GM18519 (cell line): ENCODE measurements around the gene CPLANE2.
"Not testable (repeated sequence)": the region's sequence is repeated elsewhere in the genome, so short reads cannot be mapped to it uniquely, and the experiment has no call there.

Experiments
- ATAC-seq: cut with Tn5 transposase; IDR thresholded peaks from one replicate; pipeline ENCODE4 v1.9.1; 2021; ENCODE audit warnings: mild to moderate bottlenecking, moderate library complexity; ENCODE audit not compliant: unreplicated experiment, low FRiP score

CPLANE2 gene

DNA sequence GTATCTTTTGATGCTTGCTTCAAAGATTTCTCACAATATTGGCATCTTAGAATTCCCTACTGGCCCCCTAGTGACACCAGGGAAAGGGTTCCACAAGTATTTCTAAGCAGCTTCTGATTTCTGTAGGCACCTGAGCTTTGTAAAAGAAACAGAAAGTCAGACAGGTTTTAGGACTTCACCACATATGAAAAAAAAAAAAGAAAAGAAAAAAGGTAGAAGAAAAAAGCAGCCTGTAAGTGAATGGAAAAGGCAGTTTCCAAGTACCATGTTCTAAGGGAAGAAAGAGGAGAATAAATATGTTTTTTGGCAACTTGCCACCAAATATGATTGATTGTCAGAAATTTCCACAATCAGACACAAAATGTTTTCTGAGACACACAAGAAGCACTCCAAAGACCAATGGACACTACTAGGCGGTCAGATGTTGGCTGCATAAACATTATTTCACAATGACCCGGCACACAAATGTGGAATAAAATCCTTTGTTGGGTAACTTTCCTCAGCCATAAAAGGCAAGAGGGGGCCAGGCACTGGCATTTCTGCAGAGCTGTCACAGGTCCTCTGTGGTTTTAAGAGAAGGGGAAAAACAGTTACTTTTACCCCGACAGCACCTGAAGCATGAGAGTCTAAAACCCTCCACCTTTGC, 12.7 kb upstream of the CPLANE2 start:
- ATAC-seq: no peak

DNA sequence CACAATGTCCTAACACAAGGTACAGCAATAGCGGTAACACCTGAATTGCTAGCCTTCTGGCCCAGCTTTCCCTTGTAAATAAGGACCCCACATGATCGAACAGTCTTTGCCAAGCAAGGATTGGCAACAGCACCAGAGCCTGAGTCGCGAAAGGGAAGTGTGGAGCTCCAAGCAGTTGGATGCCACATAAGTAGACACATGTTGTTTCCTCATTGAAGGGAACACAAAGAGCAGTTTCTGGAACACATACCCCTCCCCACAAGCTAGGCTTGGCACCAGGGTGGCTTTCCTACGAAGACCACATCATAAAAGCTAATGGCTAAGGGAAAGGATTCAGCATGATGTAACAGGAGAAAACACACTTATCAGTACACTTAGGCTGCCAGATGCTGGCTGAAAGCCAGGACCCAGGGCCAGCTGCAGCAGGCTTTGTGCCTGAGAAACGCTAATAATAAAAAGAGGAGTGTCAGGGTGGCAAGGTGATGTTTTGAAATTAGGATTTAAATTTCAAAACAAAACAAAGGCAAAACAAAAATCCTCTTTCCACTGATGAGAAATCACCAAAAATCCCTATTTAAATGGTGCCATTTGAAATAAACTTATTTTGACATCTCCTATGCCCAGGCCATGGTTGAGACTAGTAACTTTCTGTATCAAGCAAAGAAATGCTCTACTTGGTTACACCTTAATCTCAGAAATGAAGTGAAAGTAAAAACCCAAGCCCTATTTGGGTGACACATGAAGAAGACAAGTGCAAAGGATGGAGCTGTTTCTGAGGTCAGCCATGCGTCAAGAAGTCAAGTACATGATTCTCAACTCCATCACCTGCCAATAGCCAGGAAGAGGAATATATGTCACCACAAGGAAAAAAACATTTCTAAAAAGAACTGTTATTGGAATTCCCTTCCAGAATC, 11.9 kb upstream of the CPLANE2 start:
- no peak for ATAC-seq

DNA sequence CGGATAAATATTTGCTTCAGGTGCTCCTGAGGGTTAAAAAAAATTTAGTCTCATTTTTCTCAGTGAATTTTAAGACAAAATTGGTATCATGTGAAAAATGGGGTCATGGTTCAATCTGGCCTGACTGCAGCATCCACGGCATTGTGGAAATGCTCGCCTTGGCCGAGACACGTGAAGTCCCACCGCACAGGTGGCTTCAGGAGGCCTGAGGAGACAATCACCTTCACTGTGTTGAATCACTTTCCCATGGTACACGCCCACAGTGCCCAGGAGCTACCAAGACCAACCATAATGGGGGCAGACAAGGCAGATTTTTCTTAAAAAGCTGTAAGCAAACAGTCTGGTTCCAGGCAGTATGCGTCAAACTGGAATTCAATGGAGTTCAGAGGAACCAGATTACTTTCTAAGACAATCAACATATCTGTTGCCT, 11.0 kb upstream of the CPLANE2 start:
- ATAC-seq: no peak

DNA sequence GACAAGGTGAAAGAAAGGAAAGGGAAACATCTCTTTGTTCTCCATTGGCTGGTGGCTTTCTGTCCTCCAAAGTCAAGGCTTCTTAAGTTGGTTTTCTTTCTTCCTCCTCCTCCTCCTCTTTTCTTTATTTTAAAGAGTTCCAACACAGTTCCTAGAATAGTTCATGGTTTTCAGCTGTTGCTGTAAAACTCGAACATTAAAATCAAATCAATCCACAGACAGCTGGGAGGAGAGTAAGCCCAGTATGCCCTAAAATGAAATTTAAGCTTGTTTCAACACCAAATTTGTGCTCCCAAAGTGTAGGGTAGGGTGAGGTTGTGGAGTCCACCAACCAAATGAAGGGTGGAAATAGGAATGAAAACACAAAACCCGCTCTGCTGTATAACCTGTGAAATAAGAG, 10.5 kb upstream of the CPLANE2 start:
- no peak for ATAC-seq

DNA sequence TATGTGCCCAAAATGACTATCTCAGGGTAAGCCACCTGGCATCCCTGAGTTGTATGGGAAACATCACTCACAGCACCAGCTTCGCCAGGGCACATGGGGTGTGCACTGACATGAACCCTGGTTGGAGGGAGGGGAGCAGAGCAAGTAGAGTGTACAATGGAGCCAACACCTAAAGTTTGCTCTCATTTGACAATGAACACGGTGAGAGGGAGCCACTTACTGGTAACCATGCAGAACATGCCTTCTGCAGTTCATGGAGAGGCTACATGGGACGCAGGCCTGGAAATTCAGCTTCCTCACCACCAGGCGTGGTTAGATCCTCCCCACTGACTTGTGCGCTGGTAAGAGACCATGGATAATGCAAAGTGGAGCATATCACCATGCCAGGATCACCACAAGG, 10.0 kb upstream of the CPLANE2 start:
- ATAC-seq: no peak

DNA sequence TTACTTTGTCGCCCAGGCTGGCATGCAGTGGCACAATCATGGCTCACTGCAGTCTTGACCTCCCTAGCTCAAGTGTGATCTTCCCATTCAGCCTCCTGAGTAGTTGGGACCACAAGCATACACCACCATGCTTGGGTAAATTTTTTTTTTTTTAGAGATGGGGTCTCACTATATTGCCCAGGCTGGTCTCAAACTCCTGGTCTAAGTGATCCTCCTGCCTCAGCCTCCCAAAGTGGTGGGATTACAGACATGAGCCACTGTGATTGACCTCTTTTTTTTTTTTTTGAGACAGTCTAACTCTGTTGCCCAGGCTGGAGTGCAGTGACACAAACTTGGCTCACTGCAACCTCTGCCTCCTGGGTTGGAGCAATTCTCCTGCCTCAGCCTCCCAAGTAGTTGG, 9.3 kb upstream of the CPLANE2 start:
- ATAC-seq: not testable (repeated sequence)

DNA sequence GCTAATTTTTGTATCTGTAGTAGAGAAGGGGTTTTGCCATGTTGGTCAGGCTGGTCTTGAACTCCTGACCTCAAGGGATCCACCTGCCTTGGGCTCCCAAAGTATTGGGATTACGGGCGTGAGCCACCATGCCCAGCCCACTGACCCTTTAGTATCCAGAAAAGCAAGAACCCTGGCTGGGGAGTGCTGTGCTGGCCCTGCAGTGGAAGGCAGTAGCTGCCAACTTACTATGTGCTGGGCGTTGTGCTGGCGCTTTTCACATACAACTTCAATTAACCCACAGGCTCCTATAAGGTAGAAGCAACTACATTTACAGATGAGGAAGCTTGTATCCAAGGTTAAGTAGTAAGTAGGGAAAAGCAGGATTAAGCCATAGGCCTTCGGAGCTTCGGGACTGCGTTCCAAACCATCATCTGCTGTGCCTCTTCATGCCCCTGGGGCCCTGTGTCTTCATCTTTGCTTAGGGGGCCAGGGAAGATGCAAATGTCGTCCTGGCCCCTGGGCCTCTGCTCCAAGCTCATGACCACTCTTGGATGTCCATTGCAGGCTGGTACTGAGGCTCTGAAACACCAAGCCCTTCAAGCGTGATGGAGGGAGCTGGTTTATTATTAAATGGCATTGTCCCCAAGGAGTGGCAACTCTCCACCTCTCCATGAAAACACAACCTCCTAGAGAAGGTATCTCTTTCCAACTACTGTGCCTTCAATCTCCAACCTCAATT, 8.7 kb upstream of the CPLANE2 start:
- no peak for ATAC-seq

DNA sequence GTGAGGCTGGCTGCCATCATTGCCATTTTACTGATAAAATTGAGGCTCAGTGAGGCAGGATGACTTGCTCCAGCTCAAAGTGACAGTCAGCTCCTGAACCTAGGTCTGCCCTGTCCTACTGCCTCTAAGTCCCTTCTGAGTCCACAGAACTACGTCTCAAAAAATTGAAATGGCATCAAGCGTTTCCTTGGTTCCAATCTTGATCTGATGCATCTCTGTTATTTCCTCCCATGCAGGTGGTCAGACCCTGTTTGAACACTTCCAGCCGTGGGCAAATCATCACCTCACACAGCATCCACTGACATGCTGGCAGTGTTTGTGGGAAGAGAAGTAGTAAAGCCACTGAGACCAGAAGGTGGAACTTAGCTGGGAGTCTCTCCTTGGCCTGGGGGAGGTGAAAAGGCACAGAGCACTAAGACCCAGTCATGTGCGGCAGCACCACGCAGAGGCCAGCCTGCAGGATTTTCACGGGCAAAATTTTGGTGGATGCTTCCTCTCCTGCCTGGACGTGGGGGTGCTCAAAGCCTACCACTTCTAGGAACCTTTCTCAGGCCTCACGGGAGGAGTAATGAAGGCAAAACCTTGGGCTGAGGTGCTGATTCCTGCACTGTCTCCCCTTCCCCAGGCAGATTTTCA, 7.8 kb upstream of the CPLANE2 start:
- ATAC-seq: no peak

DNA sequence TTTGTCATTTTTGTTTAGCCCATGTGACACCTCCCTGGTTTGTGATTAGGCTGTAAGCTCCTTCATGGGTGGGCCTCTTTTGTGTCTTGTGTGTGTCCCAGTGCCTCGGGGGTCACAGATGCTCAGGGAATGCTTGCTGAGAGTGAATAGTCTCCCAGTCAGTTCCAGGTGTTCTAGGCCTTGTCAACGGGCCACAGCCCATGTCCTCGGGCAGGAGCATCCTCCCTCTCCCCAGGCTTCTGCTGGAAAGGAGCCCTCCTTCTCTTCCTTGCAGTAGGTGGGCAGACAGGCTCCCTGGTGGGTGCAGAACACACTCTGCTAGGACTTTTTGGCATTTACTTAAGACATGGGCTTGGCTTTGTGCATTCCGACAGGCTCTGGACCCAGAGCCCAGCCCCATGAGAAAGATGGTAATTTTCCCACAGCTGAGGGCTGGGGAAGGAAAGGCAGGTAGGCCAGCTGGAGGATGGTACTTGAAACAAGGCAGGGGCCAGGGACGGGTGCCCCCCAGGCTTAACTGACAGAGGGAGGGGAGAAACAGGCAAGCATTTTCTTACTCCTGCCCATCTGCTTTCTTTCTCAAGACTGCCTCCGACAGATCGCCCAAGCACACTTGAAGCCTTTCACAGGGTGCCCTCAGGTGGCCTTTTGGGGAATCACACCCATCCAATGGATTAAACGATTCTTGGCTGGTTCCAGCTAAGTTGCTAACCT, 7.1 kb upstream of the CPLANE2 start:
- ATAC-seq: no peak

DNA sequence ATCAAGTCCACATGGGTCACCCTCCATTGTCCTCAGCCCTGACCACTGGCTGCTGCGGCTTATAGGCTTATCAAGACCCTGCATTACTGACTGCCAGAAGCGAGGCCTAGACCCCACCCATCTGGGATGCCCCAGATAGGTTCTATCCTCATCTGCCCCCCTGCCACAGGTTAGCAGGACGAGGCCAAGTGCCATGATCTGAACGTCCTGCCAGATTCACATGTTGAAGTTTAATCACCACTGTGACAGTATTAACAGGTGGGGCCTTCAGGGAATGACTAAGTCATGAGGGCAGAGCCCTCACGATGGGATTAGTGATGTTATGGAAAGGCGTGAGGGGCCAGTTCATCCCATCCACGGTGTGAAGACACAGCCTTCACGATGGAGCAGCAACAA, 6.2 kb upstream of the CPLANE2 start:
- no peak for ATAC-seq

DNA sequence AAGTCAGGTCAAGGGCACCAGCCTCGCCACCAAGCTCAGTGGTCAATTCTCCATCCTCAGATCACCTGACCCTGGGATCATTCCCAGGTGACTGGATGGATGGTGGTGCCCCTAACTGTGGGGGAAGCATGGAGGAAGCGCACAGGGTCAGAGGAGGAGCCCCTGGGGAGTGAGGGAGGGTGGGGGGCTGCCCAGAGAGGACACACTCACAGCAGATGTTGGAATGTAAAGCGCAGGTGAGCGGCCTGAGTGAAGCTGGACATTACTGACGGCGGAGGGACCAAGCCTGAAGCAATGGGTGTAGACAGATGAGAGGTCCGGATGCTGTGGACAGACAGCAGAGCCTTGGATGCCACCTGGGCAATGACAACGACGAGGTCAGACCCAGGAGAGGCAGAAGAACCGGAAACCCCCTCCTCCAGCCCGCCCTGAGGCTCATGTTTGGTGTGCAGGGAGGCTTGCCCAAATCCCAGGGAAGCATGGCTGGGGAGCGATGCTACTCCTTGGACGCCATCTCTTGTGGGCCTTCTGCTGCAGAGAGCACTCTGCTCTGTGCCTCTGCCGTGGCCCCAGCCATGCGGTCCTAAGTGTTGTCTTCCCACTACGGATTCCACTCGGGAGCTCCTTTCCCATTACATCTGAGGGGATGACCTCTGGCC, 5.7 kb upstream of the CPLANE2 start:
- ATAC-seq: no peak

DNA sequence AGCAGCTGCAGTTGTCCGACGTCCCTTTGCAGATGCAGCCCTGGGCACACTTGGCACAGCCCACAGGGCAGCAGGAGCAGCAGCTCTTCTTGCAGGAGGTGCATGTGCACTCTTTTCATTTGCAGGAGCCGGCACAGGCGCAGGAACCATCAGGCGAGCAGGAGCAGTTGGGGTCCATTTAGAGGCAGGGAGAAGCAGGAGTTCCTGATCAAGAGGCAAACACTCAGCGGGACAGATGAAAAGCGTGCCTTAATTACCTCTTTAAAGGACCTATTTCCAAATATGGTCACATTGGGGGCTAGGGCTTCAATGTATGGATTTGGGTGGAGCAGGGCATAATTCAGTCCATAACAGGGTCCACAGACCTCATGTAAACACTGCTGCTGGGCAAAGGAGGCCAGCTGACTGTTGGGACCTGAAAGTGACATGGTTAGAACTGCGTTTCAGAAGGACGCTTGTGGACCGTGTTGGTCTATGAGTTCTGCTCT, 4.3 kb upstream of the CPLANE2 start:
- ATAC-seq: no peak

DNA sequence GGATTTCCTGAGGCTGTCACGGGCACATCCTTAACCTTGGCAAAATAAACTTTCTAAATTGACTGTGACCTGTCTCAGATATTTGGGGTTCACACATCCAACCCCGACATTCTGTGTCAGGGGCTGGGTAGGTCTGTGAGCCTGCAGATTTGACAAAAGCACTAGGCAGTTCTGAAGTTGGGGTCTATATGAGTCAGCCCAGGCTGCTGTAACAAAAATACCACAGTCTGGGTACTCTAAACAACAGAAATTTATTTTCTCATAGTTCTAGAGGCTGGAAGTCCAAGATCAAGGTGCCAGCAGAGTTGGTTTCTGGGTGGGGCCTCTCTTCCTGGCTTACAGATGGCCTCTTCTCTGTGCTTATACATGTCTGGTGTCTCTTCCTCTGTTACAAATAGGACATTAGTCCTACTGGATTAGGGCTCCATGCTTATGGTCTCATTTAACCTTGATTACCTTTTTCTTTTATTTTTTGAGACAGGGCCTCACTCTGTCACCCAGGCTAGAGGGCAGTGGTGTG, 3.0 kb upstream of the CPLANE2 start:
- no peak for ATAC-seq

DNA sequence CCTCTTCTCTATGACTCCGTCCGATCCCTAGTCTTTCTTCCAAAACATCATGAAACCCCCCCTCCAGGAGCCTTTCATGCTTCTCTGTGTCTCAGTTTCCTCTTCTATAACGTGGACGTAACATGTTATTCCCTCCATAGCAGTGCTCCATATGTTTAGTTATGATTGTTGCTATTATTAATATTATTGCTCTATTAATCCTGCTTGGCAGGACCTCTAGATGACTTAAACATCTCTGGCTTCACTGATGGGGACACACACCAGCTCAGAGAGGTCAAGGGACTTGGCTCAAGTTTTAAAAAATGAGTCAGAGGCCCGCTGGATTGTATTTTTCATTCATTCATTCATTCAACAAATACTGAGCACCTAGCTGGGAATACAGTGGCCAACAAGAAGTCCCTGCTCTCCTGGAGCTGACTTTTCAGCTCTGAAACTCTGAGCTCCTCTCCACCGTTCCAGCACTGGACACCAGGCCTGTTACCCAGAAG, 404 bp upstream of the CPLANE2 start:
- no peak for ATAC-seq

DNA sequence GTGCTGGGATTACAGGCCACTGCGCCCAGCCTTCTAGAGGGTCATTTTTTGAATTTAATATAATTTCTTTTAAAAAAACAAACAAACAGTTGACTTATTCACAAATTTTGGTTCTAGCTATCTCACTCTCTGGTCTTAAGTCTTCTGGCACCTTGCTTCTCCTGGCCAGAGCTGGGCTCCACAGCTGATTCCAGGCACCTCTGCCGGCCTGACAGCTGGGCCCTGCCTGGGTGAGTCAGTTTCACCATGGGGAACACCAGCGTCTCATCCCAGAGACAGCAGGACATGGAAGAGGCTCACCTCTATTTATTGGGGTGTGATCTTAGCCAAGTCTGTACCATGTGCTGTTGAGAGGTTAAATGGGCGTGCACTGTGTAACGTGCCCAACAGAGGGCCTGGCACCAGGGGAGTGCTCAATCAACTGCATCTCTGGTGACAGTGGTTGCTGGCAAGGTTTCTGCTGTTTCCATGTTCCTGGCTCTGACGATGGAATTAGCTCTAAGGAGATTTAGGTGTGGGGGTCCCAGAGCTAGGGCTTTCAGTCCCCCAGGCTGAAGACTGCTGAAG, 956 bp downstream of the CPLANE2 start:
- ATAC-seq: peak; percentile 41

DNA sequence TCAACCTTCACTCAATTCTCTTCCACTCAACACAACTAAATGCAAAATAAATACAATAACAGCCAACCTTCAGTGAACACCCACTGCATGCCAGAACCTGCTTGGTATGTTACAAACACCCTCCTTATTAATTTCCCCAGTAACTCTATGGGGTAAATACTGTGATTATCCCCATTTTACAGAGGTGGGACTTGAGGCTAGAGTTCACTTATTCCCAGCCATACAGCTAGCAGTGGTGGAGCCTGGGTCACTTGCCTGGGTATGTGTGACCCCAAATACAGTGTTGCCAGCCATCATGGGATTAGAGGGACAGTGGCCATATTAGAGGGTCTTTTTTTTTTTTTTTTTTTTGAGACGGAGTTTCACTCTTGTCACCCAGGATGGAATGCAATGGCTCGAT, 1.6 kb downstream of the CPLANE2 start:
- ATAC-seq: no peak

DNA sequence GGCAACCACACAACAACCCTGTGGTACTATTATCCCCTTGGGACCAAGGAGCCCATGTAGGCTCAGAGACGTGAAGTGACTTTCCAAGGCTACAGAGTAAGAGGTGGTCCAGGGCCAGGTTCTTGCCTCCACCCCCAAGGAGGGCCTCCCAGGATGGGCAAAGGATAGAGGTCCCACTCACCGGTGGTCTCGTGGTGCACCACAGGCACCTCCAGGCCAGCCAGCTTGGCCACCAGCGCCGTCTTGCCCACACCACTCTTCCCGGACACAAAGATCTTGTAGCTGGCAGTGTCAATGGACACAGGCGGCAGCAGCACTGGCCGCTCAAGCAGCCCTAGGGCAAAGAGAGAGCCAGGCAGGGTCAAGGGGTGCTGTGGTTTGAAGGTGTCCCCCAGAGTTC, 3.6 kb downstream of the CPLANE2 start:
- no peak for ATAC-seq

DNA sequence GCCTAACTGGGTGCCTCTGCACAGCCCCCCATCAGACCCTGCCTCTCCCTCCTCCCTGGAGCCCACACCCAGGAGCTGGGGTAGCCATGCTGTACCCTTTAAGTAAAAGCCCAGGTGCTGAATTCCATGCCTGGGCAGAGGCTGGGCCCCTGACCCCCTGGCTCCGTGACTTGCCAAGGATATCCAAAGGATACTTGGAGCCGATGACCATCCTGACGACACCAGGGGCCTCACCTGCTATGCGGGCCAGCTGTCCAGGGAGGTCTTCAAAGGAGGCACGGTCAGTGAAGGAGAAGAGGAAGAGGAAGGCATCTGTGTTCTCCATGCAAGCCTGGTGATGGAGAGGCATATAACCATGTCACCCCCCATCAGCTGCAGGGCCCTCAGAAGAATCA, 4.7 kb downstream of the CPLANE2 start:
- ATAC-seq: no peak
